Islet of Langerhans (tissue), 1 donor: ENCODE measurements around the gene HOXA3.

Source experiments
- FAIRE-seq: peaks from one replicate; lab custom pipeline; 2011; peaks lifted over from hg19 to GRCh38; lab: Jason Lieb, UNC

HOXA3 gene

DNA sequence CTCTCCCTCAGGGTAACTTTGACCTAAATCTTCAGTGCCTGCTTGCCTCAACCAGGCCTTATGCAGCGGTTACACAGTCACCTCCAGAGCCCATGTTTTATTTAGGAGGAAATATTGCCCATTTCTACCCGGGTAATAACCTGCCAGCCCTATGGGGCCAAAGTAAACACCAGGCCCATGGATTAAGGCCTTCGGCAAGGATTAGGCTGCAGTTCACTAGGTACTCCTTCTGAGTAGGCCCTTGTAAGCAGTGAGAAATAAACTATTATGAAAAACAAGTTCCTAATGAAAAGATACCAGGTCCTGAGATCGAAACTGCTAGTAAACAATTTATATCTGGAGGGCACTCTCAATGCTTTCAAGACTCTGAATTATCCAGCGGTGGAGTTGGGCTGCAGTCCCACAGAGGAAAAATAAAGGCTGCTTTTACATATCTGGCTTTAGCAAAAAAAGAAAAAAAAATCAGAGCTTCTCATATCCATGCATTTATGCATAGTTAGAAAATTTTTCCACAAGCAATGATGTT, 25.5 kb upstream of the HOXA3 start:
- no peak for FAIRE-seq

DNA sequence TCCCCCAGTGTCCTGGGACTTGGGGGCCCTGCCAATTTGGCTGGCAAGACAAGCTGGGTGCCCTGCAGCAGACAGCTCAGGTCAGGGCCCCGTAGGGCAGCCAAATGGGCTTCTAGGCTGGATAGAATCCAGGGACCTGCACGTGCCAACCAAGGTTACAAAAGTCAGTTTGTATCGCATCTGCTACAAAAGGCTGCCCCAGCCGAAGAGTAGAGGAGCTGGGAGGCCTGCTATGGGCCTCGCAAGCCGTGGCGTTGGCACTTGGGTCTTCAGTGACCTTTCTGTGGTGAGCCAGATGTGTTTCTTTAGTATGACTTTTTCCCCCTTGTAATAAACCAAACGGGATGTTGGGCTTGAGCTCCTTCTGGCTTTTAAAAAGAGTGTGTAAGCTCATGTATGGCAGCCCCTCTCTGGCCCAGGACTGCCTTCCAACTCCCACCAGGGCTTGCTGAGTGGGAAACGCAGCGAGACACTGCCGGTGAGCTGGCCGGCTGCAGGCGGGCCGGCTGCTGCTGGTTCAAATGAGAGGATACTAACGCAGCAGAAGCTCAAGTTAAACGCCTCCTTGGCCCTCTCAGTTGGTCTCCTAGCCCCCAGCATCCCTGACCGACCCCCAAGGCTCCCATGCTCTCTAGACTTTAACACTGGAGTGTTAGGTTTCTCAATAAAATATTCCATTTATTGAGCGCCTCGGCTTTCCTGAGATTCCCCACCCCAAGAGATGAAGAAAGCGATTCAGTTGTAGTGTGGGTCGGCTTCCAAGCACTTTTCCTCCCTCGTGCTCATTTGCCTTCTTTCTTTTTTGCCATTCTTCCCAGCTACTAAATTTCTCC, 24.8 kb upstream of the HOXA3 start:
- no peak for FAIRE-seq

DNA sequence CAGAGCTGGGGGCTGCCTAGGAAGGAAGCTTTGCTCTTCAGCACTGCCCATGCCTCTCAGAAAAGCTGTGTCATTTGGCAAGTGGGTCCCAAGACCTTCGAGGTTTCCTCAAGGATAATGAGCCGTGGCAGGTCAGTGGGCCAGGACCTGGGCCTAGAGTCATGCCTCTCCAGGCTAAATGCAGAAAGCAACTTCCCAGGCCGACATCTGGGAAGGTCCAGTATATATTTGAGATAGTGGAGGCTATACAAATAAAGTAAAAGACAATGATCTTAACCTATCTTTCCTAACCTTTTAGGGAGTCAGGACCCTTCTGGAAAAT, 24.1 kb upstream of the HOXA3 start:
- FAIRE-seq = no peak

DNA sequence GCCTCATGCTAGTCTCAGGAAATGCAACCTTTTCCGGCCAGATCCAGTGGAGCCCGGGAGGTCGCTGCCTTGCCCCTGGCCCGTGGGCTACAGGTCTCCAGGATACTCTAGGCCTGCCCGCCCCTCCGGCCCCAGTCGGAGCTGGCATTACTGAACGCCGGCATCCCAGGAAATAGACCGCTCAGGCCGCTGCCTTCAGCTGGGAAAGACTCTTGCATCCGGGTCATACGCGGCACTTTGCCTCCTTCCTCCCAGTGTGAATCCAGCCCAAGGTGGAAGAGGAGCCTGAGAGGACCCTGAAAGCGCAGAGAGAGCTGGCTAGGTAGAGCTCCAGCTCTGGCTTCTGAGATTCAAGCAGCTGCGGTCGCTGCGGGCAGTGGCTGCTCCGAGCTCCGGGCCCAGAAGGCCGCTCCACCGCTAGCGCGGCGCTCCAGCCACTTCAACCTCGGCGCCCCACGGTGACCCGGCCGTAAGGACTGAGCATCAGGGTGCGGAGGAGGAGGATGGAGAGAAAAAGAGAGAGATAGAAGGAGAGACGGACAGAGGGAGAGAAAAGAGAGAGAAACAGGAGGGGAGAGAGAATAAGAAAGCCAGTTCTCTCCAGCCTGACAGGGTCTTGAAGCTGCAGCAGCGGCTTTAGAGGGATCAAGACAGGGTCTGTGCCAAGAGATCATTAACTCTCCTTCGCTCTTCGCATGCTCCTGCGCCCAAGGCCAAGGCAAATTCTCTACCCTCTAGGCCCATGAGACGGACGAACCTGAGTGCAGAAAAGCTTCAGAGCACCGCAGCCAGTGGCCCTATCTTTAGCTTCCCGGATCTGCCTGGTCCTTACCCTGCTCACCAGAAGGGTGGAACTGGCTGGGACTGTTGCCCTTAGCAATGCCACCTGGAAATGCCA, 23.5 kb upstream of the HOXA3 start:
- no peak for FAIRE-seq

DNA sequence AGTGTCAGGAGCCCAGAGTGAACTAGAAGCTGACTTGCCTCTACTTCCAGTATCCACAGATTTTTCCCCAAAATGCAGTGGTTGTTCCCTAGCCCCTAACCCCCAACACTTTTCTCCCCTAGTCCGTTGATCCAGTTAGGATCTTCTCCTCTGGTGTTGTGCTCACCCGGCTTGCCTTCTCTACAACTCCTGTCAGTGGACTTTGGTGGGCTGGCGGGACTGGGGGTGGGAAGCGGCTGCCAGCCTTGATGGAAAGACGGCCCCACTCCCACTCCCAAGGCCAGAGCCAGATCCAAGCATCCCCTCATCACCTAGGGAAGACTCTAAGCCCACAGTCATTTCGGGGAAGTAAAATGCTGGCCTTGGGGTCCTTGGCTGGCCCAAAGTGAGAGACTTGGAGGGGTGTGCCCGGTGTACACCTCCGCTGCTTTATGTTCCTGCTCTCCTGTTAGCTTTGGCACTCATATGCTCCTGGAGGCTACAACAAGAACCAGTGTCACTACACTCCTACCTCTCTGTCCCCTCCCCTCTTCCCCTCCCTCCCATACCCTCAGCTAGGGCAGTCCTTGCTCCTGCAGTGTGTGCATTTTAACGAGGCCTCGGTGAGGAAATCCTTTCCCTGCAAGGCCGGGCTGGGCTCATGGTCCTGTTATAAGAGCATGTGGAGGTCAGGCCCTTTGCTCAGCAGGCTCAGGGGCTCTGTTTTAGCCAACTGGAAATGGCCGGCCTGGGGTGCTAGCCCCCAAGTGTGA, 22.7 kb upstream of the HOXA3 start:
- FAIRE-seq = no peak

DNA sequence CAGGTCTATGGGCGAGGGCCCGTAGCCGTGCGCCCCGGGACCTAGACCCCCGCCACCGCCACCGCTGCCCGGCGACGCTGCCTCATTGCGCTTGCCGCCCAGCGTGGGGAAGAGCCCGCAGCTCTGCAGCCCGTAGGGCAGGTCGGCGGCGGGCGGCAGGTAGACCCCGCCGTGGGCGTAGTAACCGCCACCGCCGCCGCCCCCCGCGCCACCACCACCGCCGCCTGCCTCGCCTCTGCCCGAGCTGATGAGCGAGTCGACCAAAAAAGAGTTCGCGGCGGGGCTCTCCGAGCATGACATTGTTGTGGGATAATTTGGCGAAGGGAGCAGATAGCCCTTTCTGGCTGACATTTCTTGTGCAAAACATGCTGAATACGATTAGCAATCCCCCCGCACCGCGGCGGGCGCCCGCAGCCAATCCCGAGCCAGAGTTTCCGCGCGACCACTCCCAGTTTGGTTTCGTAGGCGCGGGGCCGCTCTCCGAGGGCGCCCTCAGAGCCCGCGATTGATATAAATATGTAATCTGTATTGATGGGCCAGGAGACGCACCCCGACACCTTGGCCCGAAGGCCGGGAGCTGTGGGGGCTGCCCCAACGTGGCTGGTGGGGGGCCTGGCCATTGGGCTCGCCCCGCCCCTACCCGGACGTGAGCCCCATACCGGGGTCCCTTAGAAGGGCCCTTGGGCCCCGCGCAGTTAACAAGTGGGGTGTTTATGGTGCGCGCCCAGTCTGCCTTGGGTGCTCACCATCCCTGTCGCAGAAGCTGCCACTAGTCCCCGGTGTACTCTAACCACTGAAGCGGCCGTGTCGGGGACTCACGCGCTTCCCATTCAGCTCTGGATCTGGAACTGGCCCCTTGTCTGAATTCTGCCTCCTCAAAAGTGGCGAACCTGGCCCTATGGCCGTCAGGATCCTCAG, 21.8 kb upstream of the HOXA3 start, which contains the start of gene HOXA10:
Gene HOXA10, minus strand, starts transcription at position 365 of the 918 bp plus-strand sequence. Its CDS starts 14 bp downstream, at position 351.
- FAIRE-seq = no peak

DNA sequence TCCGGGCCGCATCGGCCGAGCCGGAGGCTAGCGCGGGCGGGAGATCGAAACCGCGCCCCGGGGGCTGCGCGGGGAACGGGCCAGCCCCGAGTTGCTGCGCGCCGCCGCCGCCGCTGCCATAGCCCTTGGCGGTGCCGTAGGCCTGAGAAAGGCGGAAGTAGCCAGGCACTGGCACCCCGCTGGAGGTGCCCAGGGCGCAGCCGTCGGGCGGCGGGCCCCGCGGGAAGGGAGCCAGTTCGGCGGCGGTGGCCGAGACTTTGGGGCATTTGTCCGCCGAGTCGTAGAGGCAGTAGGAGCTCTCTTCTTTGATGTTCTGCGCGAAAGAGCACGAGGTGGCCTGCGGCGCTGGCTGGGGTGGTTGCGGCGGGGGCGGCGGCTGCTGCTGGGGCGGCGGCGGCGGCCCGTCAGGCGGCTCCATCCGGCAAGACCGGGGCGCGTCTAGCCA, 21.1 kb upstream of the HOXA3 start:
- FAIRE-seq = no peak

DNA sequence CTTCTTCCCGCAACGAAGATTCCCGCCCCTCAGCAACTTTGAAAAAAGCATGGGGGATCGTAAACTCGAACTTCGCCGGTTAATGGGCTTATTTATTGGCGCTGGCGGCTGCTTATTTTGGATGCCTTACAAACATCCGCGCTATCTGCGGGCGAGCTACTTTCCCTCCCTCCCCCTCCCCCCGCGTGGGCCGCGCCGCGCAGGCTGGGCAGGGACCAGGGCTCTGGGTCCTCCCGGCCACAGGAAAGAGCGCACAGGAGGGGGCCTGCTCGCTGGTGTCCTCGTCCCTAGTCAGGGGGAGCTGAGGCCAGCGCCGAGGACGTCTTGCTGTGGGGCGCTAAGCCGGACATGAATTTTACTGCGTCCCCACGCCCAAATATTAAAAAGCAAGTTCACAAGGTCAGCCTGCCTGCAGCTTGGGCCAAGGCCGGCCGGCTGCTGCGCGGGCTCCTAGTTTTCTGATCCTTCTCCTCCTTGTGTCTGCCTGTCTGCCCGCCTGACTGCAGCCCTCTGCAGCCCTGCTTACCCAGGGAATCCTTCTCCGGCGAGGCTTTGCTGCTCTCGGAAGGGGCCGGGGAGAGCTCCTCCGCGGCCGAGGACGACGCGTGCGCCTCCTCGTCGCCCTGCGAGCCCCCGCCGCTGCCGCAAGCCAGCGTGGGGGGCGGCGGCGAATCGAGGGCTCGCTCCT, 20.6 kb upstream of the HOXA3 start:
- FAIRE-seq = no peak

DNA sequence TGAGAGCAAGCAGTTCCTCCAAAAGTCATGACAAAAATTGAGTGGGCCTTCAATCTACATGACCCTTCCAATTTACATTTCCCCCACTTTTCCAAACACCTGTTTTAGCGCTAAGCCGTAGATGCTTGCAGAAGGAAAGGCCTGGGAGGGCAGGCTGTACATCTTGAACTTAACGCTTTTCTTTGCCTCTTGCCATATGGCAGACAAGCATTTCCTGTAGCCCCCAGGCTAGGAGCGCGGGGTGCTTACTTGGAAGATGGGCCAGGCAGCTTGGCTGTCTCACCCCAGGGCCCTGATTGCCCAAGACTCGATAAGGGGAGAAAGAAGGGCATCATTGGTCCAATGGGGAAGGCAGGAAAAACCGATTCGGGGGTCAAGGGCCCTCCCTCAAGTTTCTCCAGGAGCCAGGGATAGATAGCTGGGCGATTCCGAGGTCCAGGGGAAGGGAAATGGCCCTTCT, 20.0 kb upstream of the HOXA3 start:
- no peak for FAIRE-seq

DNA sequence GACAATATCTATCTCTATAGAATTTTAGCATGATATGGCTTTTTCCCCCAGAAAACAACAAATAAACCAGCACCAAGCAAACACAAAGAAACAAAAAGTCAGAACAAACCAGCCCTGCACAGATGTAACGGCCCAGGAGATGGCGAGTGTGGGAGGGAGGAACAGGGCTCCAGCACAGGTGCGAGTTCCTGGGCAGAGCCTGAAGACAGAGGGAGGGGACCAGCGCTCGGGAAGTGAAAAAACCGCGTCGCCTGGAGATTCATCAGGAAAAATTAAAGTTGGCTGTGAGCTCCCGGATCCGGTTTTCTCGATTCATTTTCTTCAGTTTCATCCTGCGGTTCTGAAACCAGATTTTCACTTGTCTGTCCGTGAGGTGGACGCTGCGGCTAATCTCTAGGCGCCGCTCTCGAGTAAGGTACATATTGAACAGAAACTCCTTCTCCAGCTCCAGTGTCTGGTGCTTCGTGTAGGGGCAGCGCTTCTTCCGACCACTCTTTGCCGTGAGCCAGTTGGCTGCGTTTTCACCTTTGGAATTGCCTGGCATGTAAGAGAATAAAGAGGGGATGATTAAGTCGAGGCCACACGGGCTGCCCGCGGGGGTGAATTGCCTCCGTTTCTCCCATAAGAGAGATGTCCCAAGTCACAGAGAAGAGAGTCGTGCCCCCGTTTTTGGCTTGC, 19.4 kb upstream of the HOXA3 start:
- FAIRE-seq = no peak

DNA sequence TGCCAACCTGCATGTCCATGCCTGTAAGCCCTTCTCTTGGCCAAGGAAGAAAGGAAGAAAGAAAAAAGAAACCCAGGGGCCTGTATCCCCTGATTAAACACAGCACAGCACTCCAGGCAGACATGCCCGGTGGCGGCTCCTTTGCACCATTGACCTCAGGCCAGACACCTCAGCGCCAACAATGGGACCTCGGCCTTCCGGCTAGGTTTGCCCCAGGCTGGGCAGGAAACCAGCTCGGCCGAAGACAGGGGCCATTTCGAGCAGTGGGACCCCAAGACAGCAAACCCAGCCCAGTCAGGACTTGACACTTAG, 18.9 kb upstream of the HOXA3 start:
- FAIRE-seq = no peak

DNA sequence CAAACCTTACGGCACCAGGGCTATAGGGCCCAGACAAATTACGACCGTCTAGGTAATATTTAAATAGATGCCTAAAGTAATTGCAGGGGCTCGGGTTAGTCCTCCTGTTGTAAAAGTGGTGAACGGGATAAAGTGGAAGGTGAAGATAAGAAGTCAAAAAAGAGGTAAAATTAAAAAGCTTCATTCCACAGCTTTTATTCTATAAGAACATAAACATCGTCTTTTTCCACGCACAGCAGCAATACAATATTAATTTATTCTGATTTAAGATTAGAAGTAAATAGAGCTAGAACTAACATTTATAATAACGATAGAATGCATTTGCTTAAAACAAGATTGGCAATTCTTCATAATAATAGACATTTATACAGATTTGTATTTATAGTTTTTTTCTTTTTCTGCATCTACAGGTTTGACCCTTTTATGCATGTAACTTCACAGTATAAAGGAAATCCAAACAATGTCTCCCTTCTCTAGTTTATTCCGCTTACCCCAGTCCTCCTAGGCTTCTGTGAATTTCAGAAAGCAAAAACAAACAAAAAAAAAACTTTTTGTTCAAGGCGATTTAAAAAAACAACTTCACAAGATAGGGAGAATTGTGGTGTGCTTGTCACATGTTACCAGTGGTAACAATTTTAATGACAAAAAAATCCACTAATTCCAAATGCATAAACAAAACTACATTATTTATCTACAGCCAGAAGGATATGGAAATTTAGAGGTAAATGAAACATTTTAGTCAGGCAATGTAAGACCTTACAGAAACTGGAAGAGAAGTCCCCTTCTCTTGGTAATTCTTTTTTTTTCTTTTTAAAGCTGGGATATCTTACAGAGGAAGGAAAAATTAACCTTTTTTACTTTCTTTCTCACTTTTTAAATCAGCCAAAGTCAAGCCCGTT, 18.3 kb upstream of the HOXA3 start:
- no peak for FAIRE-seq

DNA sequence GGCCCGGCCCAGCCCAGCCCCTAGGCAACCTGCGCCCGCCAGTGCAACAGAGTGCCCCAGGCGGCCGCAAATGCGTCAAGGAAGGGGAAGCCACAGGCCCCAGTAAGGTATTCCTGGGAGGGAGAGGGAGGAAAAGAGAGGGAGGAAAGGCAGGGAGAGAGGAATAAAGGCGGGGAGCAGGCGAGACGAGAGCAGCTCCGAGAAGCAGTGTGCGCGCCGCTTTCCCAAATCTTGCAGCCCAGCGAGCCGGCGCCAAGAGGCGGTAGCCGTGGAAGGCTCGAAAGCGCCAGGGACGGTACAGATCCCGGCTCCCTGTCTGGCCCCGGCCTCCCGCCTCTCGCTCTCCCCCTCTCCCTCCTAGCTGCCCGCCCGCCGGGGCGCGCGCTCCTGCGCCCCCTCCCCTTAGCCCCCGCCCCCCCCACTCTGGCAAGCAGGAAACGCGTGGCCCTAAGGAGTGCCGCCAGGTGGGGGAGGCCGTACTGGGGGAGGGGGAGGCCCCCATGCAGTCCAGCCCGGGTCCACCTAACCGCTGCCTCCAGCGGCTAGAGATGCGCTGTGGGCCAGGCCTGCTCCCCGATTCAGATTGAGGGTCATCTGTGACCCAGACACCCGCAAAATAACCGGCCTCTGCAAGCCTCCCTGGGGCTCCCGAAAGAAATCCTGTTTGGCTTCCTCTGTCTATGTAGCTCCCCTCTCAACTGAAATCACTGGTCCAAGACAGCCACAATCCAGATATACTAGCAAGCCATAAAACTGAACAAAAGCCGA, 17.5 kb upstream of the HOXA3 start:
- no peak for FAIRE-seq

DNA sequence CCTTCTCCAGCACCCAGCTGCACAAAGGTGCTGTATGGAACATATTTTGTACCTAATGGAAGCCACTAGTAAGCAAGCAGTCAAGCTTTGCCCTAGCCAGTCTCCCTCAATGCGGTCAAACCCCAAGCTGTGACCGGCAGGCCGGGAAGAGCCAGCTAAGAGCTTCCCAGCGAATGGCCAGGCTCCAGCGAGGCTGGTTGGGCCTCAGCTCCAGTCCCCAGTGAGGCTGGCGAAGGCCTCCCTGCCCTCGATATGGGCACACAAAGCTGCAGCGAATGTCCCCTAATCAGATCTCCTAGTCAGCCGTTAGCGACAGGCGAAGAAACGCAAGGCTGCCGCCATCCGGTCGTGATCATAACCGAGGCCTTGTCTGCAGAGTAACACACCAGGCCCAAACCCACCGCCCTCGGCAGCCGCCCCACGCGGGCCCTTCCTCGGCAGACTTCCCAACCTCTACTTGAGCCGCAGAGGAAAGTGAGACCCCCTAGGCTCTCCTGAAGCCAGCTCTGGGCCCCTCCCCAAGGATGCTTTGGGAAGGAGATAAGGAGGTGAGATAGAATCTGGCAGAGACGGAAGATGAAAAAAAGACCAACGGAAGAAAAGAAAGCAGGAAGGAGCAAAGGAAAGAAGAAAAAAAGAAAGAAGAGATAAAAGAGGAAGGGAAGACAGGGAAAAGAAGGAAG, 16.0 kb upstream of the HOXA3 start:
- FAIRE-seq = no peak

DNA sequence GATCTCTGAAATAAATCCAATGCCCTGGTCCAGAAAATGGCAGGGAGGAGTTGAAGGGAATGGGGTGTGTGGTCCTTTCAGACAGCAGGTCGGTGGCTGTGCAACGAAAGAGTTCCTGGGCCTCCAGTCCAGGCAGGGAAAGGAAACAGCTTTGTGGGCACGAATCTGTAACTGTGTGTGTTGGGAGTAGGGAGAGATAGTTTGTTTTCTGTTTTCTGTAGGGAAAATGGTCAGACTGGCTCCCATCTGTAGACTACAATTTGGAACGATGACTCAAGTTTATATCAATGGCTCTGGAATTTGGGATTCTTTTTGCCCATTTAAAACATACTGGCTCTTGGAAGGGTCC, 15.5 kb upstream of the HOXA3 start:
- no peak for FAIRE-seq

DNA sequence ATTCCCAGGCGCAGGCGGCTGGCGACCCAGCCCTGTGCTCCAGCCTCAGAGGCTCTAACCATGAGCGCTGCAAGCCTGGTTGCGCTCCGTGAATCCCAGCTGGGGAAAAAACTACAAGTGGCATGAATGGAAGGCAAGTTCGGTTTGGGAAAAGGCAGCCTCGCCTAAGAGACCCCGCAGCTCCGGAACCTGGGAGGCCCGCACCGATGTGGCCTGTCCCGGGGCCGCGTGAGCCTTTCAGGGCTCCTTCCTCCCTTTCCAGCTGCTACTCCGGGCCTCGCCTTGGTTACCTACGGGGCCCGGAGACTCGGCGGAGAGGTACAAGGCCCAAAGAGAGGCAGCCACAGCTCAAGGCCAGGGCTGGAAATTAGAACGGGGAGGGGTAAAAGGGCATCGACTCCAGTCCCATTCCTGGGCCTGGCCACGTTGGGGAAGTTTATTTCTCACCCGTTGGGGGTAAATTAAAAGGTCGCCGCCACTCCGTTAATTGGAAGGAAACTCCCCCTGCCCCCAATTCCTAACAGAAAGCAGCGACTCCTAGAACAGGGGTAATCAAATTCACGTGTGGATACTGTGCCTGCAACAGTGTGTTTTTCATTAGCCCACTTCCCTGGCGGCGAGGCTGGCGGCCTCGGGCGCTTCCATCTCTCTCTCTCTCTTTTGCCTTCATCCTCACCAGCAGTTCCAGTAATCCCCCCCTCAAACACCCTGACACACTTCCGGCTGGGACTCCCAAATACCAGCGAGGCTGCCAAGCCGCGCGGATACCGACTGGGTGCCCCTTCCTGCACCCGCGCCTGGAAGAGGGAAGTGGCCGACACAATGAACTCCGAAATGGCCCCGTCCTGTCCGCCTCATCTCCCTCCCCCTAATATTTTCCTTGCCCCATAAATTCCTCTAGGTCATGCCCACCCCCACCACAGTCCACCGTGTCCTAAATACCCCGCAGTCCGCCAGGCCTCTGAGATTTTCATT, 14.4 kb upstream of the HOXA3 start:
- no peak for FAIRE-seq
